HepG2 (cell line): ENCODE data around the gene GLOD4. TPM values are rescaled to one million over a fixed set of nuclear protein-coding genes. Genes with fewer than 3 reads are reported as not detected.

Experiments used
- AGO1 ChIP-seq: fragments of 200-400 bp; formaldehyde crosslinking; IDR thresholded peaks from 2 replicates; pipeline ENCODE4 v1.6.1; 2017; ENCODE audit warnings: mild to moderate bottlenecking, low read depth, low read length, moderate library complexity; ENCODE audit not compliant: poor library complexity, severe bottlenecking
- AHR ChIP-seq: IDR thresholded peaks from 2 replicates; pipeline ENCODE4 v1.6.1; 2018; ENCODE audit warnings: missing genetic modification reagents, missing compliant biosample characterization
- CBX1 ChIP-seq: IDR thresholded peaks from one replicate; pipeline ENCODE4 v1.6.1; 2016; ENCODE audit warnings: antibody characterized with exemption, low read depth
- HDAC2 ChIP-seq: sonication (generic); formaldehyde crosslinking; IDR thresholded peaks from 2 replicates; pipeline ENCODE4 v1.4.0; 2020; ENCODE audit warnings: missing genetic modification reagents
- JDP2 ChIP-seq: sonication (generic); formaldehyde crosslinking; IDR thresholded peaks from 2 replicates; pipeline ENCODE4 v1.8.1; 2022; ENCODE audit warnings: missing genetic modification reagents, borderline replicate concordance
- KLF13 ChIP-seq: sonication (generic); formaldehyde crosslinking; IDR thresholded peaks from 2 replicates; pipeline ENCODE4 v1.4.0; 2020; ENCODE audit warnings: mild to moderate bottlenecking, missing genetic modification reagents
- KMT2A ChIP-seq: sonication (generic); formaldehyde crosslinking; IDR thresholded peaks from 2 replicates; pipeline ENCODE4 v1.4.0; 2020; ENCODE audit warnings: missing genetic modification reagents
- NFE2L2 ChIP-seq: fragments of 150-350 bp; IDR thresholded peaks from 2 replicates; pipeline ENCODE4 v1.6.1; 2014; ENCODE audit warnings: low read length
- NR2F1 ChIP-seq, 2 experiments: fragments of 450-650 bp in 1 of 2; formaldehyde crosslinking in 1 of 2; IDR thresholded peaks; 2 replicates each; pipeline versions ENCODE4 v1.5.0 to v1.6.1; 2016 to 2020; ENCODE audit warnings: mild to moderate bottlenecking in 1 of 2, missing compliant biosample characterization in 1 of 2, missing genetic modification reagents in 1 of 2, moderate library complexity in 1 of 2
- NRL ChIP-seq: sonication (generic); formaldehyde crosslinking; IDR thresholded peaks from 2 replicates; pipeline ENCODE4 v1.5.0; 2020; ENCODE audit warnings: missing genetic modification reagents, mild to moderate bottlenecking, moderate library complexity, borderline replicate concordance
- PPARG ChIP-seq: conservative IDR thresholded peaks from 2 replicates; pipeline ENCODE4 v1.6.1; 2016; ENCODE audit warnings: missing biosample characterization, missing genetic modification reagents
- SRSF1 ChIP-seq: fragments of 200-400 bp; formaldehyde crosslinking; optimal IDR thresholded peaks from 2 replicates; pipeline ENCODE3; 2017; ENCODE audit warnings: mild to moderate bottlenecking, low read depth, low read length, moderate library complexity
- TMF1 ChIP-seq: sonication (generic); formaldehyde crosslinking; IDR thresholded peaks from 2 replicates; pipeline ENCODE4 v1.8.1; 2022; ENCODE audit warnings: low read depth, missing genetic modification reagents
- ZIK1 ChIP-seq: sonication (generic); formaldehyde crosslinking; IDR thresholded peaks from 2 replicates; pipeline ENCODE4 v1.5.0; 2020; ENCODE audit warnings: mild to moderate bottlenecking, low read depth, missing genetic modification reagents, borderline replicate concordance
- ZKSCAN8 ChIP-seq: IDR thresholded peaks from 2 replicates; pipeline ENCODE4 v1.6.1; 2016; ENCODE audit warnings: borderline replicate concordance, missing genetic modification reagents, missing compliant biosample characterization
- ZNF136 ChIP-seq: sonication (generic); formaldehyde crosslinking; IDR thresholded peaks from 2 replicates; pipeline ENCODE4 v1.8.1; 2022; ENCODE audit warnings: low read depth, mild to moderate bottlenecking, moderate library complexity, missing genetic modification reagents
- ZNF460 ChIP-seq: sonication (generic); formaldehyde crosslinking; IDR thresholded peaks from 2 replicates; pipeline ENCODE4 v1.5.1; 2020; ENCODE audit warnings: missing genetic modification reagents, mild to moderate bottlenecking, borderline replicate concordance
- ZNF501 ChIP-seq: sonication (generic); formaldehyde crosslinking; IDR thresholded peaks from 2 replicates; pipeline ENCODE4 v1.5.1; 2020; ENCODE audit warnings: mild to moderate bottlenecking, moderate library complexity, missing genetic modification reagents
- ZNF543 ChIP-seq: sonication (generic); formaldehyde crosslinking; IDR thresholded peaks from 2 replicates; pipeline ENCODE4 v1.4.0; 2020; ENCODE audit warnings: mild to moderate bottlenecking, missing genetic modification reagents
- ZNF703 ChIP-seq: sonication (generic); formaldehyde crosslinking; IDR thresholded peaks from 2 replicates; pipeline ENCODE4 v1.5.1; 2020; ENCODE audit warnings: missing genetic modification reagents, mild to moderate bottlenecking, moderate library complexity, borderline replicate concordance
- ZNF766 ChIP-seq: sonication (generic); formaldehyde crosslinking; IDR thresholded peaks from 2 replicates; pipeline ENCODE4 v1.5.0; 2020; ENCODE audit warnings: missing genetic modification reagents, borderline replicate concordance
- ZNF768 ChIP-seq: sonication (generic); formaldehyde crosslinking; IDR thresholded peaks from 2 replicates; pipeline ENCODE4 v1.4.0; 2020; ENCODE audit warnings: missing genetic modification reagents
- ZNF777 ChIP-seq: sonication (generic); formaldehyde crosslinking; IDR thresholded peaks from 2 replicates; pipeline ENCODE4 v1.4.0; 2020; ENCODE audit warnings: missing genetic modification reagents
- ZNF816 ChIP-seq: sonication (generic); formaldehyde crosslinking; IDR thresholded peaks from 2 replicates; pipeline ENCODE4 v1.8.0; 2022; ENCODE audit warnings: missing genetic modification reagents, mild to moderate bottlenecking, borderline replicate concordance
- polyA plus RNA-seq, 8 experiments: library from polyadenylated mRNA; depleted of rRNA in 3 of 8; stranded (reverse) in 7 of 8; unstranded in 1 of 8; fragments of >200 nt; fragmentation: Illumina TruSeq in 4 of 8; extraction: Trizol in 4 of 8; gene quantifications; 2 replicates each; pipeline versions ENCODE4 v1.2.1 to v1.2.3, GENCODE V29; 2011 to 2016; ENCODE audit warnings: low read depth in 4 of 8, missing spikeins in 1 of 8, mixed read lengths in 1 of 8; ENCODE audit not compliant: insufficient read depth in 1 of 8
- total RNA-seq, 5 experiments: library from RNA; depleted of rRNA; stranded (reverse); fragments of >200 nt; fragmentation: Illumina TruSeq; extraction: Trizol; gene quantifications; 2 replicates each; pipeline ENCODE4 v1.2.3, GENCODE V29; 2016; ENCODE audit warnings: low read depth in 1 of 5
- TF ChIP-seq, protein P1 (sequence below): sonication (generic); formaldehyde crosslinking; IDR thresholded peaks from 2 replicates; pipeline ENCODE4 v1.4.0; 2020; ENCODE audit warnings: mild to moderate bottlenecking, missing genetic modification reagents
- TF ChIP-seq, protein P2 (sequence below): sonication (generic); formaldehyde crosslinking; IDR thresholded peaks from 2 replicates; pipeline ENCODE4 v1.5.1; 2020; ENCODE audit warnings: missing genetic modification reagents, mild to moderate bottlenecking, borderline replicate concordance
- TF ChIP-seq, protein P3 (sequence below): sonication (generic); formaldehyde crosslinking; IDR thresholded peaks from 2 replicates; pipeline ENCODE4 v1.8.1; 2022; ENCODE audit warnings: mild to moderate bottlenecking, missing genetic modification reagents
- TF ChIP-seq, protein P4 (sequence below): sonication (generic); formaldehyde crosslinking; IDR thresholded peaks from 2 replicates; pipeline ENCODE4 v1.8.0; 2022; ENCODE audit warnings: mild to moderate bottlenecking, missing genetic modification reagents, moderate library complexity

The GLOD4 gene
- total and polyA plus RNA-seq, 2 of the 13 experiments (the other 11 are each of a cell fraction or from before 2014, with no cell fraction given): 53.7 to 87.8 TPM

DNA sequence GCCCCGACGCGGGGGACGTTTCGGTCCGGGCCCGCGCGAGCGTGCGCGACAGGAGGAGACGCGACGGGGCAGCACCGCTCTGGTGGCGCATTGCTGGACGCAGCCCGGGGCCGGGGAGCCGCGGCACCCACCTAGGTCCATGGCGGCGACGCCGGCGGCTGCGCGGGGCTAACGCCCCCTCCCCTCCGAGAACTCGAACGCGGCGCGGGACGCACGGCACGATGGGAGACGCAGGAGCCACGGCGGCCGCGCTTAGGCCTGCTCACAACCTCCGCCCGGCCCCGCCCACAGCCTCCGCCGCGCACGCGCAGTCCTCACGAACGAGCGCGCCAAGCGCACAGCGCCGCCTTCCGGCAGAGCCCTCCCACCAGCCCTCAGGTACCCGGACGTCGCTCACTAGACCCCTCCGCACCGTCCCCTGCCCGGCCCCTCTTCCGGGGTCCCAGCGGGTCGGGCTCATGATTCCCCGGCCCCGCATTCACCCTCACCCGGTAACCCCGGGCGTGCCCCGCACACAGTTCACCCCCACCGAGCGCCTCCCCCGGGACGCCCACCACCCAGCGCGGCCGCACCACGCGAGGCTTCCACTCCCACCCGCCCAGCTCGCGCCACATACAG is 30.0 kb downstream of the GLOD4 start, which contains the start of gene GEMIN4 (continued):
- TF ChIP-seq ZNF766 (CRISPR knock-in tag) (peak; percentile 67), KLF13 (no peak), ZNF501 (CRISPR knock-in tag) (peak; percentile 50; the same call in 1 of the 2 replicates), ZKSCAN8 (CRISPR knock-in tag) (no peak), ZNF460 (CRISPR knock-in tag) (no peak), JDP2 (CRISPR knock-in tag) (no peak), NFE2L2 (no peak), SRSF1 (no peak), ZNF136 (CRISPR knock-in tag) (peak; percentile 63; the same call in 1 of the 2 replicates), ZNF543 (CRISPR knock-in tag) (peak; percentile 75), NR2F1 (CRISPR knock-in tag; IDR thresholded peaks at IDR 0.05) (no peak), ZNF816 (CRISPR knock-in tag) (no peak), ZIK1 (CRISPR knock-in tag) (0 out of 2 replicates have a peak, but pooled peaks have one; percentile 75), AGO1 (peak; percentile 63), NRL (peak; percentile 83), ZNF777 (CRISPR knock-in tag) (peak; percentile 98), ZNF768 (peak; percentile 36; the same call in 1 of the 2 replicates), CBX1 (peak; percentile 15), AHR (CRISPR knock-in tag) (no peak), HDAC2 (no peak), KMT2A (CRISPR knock-in tag) (peak; percentile 52; the same call in 1 of the 2 replicates), TMF1 (CRISPR knock-in tag) (peak; percentile 90), ZNF703 (CRISPR knock-in tag) (no peak), PPARG (CRISPR knock-in tag) (no peak)
- TF ChIP-seq, protein P1, sequence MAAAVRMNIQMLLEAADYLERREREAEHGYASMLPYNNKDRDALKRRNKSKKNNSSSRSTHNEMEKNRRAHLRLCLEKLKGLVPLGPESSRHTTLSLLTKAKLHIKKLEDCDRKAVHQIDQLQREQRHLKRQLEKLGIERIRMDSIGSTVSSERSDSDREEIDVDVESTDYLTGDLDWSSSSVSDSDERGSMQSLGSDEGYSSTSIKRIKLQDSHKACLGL (CRISPR knock-in tag): no peak; the same call in 1 of the 2 replicates
- TF ChIP-seq, protein P2, sequence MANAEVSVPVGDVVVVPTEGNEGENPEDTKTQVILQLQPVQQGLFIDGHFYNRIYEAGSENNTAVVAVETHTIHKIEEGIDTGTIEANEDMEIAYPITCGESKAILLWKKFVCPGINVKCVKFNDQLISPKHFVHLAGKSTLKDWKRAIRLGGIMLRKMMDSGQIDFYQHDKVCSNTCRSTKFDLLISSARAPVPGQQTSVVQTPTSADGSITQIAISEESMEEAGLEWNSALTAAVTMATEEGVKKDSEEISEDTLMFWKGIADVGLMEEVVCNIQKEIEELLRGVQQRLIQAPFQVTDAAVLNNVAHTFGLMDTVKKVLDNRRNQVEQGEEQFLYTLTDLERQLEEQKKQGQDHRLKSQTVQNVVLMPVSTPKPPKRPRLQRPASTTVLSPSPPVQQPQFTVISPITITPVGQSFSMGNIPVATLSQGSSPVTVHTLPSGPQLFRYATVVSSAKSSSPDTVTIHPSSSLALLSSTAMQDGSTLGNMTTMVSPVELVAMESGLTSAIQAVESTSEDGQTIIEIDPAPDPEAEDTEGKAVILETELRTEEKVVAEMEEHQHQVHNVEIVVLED (CRISPR knock-in tag): peak; percentile 91
- TF ChIP-seq, protein P3, sequence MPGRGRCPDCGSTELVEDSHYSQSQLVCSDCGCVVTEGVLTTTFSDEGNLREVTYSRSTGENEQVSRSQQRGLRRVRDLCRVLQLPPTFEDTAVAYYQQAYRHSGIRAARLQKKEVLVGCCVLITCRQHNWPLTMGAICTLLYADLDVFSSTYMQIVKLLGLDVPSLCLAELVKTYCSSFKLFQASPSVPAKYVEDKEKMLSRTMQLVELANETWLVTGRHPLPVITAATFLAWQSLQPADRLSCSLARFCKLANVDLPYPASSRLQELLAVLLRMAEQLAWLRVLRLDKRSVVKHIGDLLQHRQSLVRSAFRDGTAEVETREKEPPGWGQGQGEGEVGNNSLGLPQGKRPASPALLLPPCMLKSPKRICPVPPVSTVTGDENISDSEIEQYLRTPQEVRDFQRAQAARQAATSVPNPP (CRISPR knock-in tag): peak; percentile 87; the same call in 1 of the 2 replicates
- TF ChIP-seq, protein P4, sequence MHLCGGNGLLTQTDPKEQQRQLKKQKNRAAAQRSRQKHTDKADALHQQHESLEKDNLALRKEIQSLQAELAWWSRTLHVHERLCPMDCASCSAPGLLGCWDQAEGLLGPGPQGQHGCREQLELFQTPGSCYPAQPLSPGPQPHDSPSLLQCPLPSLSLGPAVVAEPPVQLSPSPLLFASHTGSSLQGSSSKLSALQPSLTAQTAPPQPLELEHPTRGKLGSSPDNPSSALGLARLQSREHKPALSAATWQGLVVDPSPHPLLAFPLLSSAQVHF (CRISPR knock-in tag): no peak
